ENCODE results near the gene RMP24.

Gene RMP24

GRCh38 chr18:35972197-35973000, at the start of gene RMP24:
Gene RMP24 (plus strand): TSS chr18:35972679.
- in situ Hi-C loops (cut with HindIII; ENCODE audit: low pct_unique_long_range_greater_than_20kb, low sequenced_read_pairs), result no loop called here
- DNase-seq (ENCODE audit: low read depth, low spot score), result peak; percentile 92

GRCh38 chr18:35923939-35924684, 48.4 kb upstream of the RMP24 start:
- in situ Hi-C loops (cut with HindIII; ENCODE audit: low pct_unique_long_range_greater_than_20kb, low sequenced_read_pairs), result no loop called here
- DNase-seq (ENCODE audit: low read depth, low spot score), result no peak

- in situ Hi-C loops (cut with HindIII; ENCODE audit: low pct_unique_long_range_greater_than_20kb, low sequenced_read_pairs), result no loop called here
- DNase-seq (ENCODE audit: low read depth, low spot score), result no peak
These were observed 45.6 kb upstream of the RMP24 start for GRCh38 chr18:35926884-35927283.

DNA sequence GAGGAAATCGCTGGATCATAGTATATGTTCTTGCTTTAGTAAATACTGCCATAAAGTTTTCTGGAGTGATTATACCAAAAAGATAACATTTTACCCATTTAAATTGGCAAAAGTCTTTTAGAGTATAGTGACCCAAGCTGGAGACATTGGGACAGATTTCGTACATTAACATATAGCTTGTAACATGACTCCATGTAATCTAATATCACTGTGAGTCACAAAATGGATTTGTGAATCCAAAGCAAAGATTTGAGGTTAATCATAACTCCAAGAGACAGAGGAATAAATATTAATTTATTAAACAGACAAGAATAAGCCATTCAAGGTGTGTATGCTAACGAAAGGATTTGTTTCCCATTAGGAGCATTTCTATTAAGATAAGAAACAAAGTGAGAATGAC, 45.0 kb upstream of the RMP24 start:
- in situ Hi-C loops (cut with HindIII; ENCODE audit: low pct_unique_long_range_greater_than_20kb, low sequenced_read_pairs), result no loop called here

GRCh38 chr18:35933982-35934381, 38.5 kb upstream of the RMP24 start:
- in situ Hi-C loops (cut with HindIII; ENCODE audit: low pct_unique_long_range_greater_than_20kb, low sequenced_read_pairs), result no loop called here
- DNase-seq (ENCODE audit: low read depth, low spot score), result no peak

More for the DNA sequence above, 45.0 kb upstream of the RMP24 start:
- no peak for DNase-seq (ENCODE audit: low read depth, low spot score)

DNA sequence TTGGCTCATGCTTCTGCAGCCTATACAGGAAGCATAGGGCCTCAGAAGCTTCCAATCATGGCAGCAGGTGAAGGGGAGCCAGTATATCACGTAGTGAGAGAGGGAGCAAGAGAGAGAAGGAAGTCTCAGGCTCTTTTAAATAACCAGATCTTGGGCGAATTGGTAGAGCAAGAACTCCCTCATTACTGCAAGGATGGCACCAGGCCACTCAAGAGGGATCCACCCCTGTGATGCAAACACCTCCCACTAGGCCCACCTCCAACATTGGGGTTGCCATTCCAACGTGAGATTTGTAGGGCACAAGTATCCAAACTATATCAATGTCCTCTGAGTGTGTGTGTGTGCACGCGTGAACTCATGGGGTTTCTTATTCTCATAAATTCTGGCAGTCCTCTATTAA, 37.6 kb upstream of the RMP24 start:
- DNase-seq (ENCODE audit: low read depth, low spot score), result no peak
- in situ Hi-C loops (cut with HindIII; ENCODE audit: low pct_unique_long_range_greater_than_20kb, low sequenced_read_pairs), result no loop called here

GRCh38 chr18:35935805-35936204, 36.7 kb upstream of the RMP24 start:
- no peak for DNase-seq (ENCODE audit: low read depth, low spot score)
- in situ Hi-C loops (cut with HindIII; ENCODE audit: low pct_unique_long_range_greater_than_20kb, low sequenced_read_pairs), result no loop called here

DNA sequence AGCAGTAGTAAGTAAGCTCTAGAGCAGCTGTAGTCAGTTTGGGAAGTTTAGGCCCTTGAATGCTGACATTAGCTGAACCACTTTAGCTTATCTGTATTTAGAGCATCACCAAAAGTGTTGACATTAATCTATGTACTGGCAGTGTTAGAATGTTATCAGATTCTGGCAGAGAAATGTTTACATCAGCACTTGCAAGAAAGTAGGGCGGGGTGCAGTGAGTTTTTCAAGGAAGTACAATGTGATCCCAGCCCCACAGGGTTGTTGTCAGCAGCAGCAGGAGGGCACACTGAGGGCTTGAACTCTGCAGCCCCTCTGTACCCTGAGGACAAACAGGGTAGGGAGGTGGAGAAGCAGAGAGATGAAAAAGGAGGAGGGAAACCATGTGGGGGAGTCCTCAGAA, 35.5 kb upstream of the RMP24 start:
- DNase-seq (ENCODE audit: low read depth, low spot score), result no peak
- in situ Hi-C loops (cut with HindIII; ENCODE audit: low pct_unique_long_range_greater_than_20kb, low sequenced_read_pairs), result no loop called here

GRCh38 chr18:35938158-35938557, 34.3 kb upstream of the RMP24 start:
- in situ Hi-C loops (cut with HindIII; ENCODE audit: low pct_unique_long_range_greater_than_20kb, low sequenced_read_pairs), result no loop called here
- peak; percentile 76 for DNase-seq (ENCODE audit: low read depth, low spot score)

- DNase-seq (ENCODE audit: low read depth, low spot score), result peak; percentile 11
- in situ Hi-C loops (cut with HindIII; ENCODE audit: low pct_unique_long_range_greater_than_20kb, low sequenced_read_pairs), result no loop called here
These were observed 33.9 kb upstream of the RMP24 start for GRCh38 chr18:35938562-35938961.

DNA sequence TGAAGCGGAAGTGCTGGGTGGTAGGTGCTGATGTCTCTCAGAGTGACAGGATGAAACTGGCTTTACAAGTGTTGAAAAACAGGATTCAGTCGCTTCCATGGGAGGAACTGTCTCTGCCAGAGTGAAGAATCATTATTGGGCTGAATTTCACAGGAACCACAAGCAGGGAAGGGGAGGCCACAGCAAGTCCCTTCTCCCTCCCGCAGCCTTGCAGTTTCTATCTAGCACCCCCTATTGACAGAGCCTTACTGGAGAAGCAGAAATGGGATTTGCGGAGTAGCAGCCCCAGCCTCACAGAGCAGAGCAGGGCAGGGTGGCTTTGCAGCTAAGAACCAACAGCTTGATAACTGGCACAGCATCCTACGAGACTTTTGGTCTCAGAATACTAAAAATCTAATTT, 33.3 kb upstream of the RMP24 start:
- peak; percentile 48 for DNase-seq (ENCODE audit: low read depth, low spot score)
- in situ Hi-C loops (cut with HindIII; ENCODE audit: low pct_unique_long_range_greater_than_20kb, low sequenced_read_pairs), result no loop called here

- no peak for DNase-seq (ENCODE audit: low read depth, low spot score)
- in situ Hi-C loops (cut with HindIII; ENCODE audit: low pct_unique_long_range_greater_than_20kb, low sequenced_read_pairs), result no loop called here
These were observed 31.2 kb upstream of the RMP24 start for GRCh38 chr18:35941299-35941698.

- in situ Hi-C loops (cut with HindIII; ENCODE audit: low pct_unique_long_range_greater_than_20kb, low sequenced_read_pairs), result no loop called here
These were observed 30.3 kb upstream of the RMP24 start for GRCh38 chr18:35942133-35942532.

GRCh38 chr18:35942661-35943060, 29.8 kb upstream of the RMP24 start:
- in situ Hi-C loops (cut with HindIII; ENCODE audit: low pct_unique_long_range_greater_than_20kb, low sequenced_read_pairs), result no loop called here
- no peak for DNase-seq (ENCODE audit: low read depth, low spot score)

More at GRCh38 chr18:35942133-35942532, 30.3 kb upstream of the RMP24 start:
- DNase-seq (ENCODE audit: low read depth, low spot score), result no peak

- in situ Hi-C loops (cut with HindIII; ENCODE audit: low pct_unique_long_range_greater_than_20kb, low sequenced_read_pairs), result no loop called here
These were observed 24.4 kb upstream of the RMP24 start for GRCh38 chr18:35948080-35948479.

DNA sequence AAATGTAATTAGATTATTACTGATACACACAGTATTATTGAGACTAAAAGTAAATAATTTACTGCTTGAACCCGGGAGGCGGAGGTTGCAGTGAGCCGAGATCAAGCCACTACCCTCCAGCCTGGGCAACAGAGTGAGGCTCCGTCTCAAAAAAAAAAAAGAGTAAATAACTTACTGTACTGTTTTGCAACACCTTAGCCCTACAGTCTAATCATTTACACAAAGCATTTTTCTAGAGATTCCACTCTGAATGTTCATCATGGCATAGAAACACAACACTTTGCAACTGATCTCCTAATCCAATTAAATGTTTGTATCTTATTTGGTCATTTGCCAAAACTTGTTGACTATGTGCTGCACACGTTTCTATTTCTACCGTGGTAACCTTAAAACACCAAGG, 23.4 kb upstream of the RMP24 start:
- no peak for DNase-seq (ENCODE audit: low read depth, low spot score)

More at GRCh38 chr18:35948080-35948479, 24.4 kb upstream of the RMP24 start:
- DNase-seq (ENCODE audit: low read depth, low spot score), result no peak

GRCh38 chr18:35949903-35950627, 22.4 kb upstream of the RMP24 start:
- DNase-seq (ENCODE audit: low read depth, low spot score), result peak; percentile 57
- in situ Hi-C loops (cut with HindIII; ENCODE audit: low pct_unique_long_range_greater_than_20kb, low sequenced_read_pairs), result no loop called here

More for the DNA sequence above, 23.4 kb upstream of the RMP24 start:
- in situ Hi-C loops (cut with HindIII; ENCODE audit: low pct_unique_long_range_greater_than_20kb, low sequenced_read_pairs), result no loop called here

- in situ Hi-C loops (cut with HindIII; ENCODE audit: low pct_unique_long_range_greater_than_20kb, low sequenced_read_pairs), result no loop called here
- DNase-seq (ENCODE audit: low read depth, low spot score), result no peak
These were observed 21.9 kb upstream of the RMP24 start for GRCh38 chr18:35950628-35950982.

Measured in SK-MEL-5 (cell line).